Fibroblast of villous mesenchyme (primary cell): ENCODE measurements around the gene MAML2. TPM values are rescaled to one million over a fixed set of nuclear protein-coding genes. Genes with fewer than 3 reads are reported as not detected.

Experiments used
- DNase-seq: peaks from one replicate; pipeline ENCODE4 v3.0.0-alpha.2; 2010; ENCODE audit warnings: low read depth
- H3K4me3 ChIP-seq: 2 replicates; pipeline ENCODE4 v1.5.1; 2011; ENCODE audit warnings: low read depth, mild to moderate bottlenecking, low read length
- CTCF ChIP-seq: IDR thresholded peaks from 2 replicates; pipeline ENCODE4 v1.5.1; 2012; ENCODE audit warnings: low read depth, mild to moderate bottlenecking, low read length; ENCODE audit not compliant: insufficient read depth
- total RNA-seq: library from RNA; depleted of rRNA; stranded (reverse); fragments of >200 nt; gene quantifications from 2 replicates; pipeline ENCODE4 v1.2.3, GENCODE V29; 2012

Gene MAML2
- total RNA-seq, 1 donor: 30.7 TPM

GRCh38 chr11:96147186-96147585 lies 195.8 kb downstream of the MAML2 start:
- no peak overlapping the region for H3K4me3 ChIP-seq
- peak; percentile 45 for DNase-seq
- no peak for TF ChIP-seq CTCF

GRCh38 chr11:96146765-96147164 lies 196.2 kb downstream of the MAML2 start:
- H3K4me3 ChIP-seq: no peak overlapping the region
- TF ChIP-seq CTCF: no peak
- no peak for DNase-seq

GRCh38 chr11:96145163-96145585 lies 197.8 kb downstream of the MAML2 start:
- TF ChIP-seq CTCF: no peak
- DNase-seq: peak; percentile 95
- H3K4me3 ChIP-seq: no peak overlapping the region

- H3K4me3 ChIP-seq: no peak overlapping the region
- TF ChIP-seq CTCF: no peak
- DNase-seq: no peak
Observed at GRCh38 chr11:96144553-96144952, 198.4 kb downstream of the MAML2 start.

GRCh38 chr11:96143041-96143521 lies 199.9 kb downstream of the MAML2 start:
- DNase-seq: no peak
- TF ChIP-seq CTCF: no peak
- H3K4me3 ChIP-seq: no peak overlapping the region

- TF ChIP-seq CTCF: no peak
- DNase-seq: no peak
- no peak overlapping the region for H3K4me3 ChIP-seq
Observed at GRCh38 chr11:96141626-96142025, 201.4 kb downstream of the MAML2 start.

GRCh38 chr11:96139691-96140090 lies 203.3 kb downstream of the MAML2 start:
- DNase-seq: no peak
- TF ChIP-seq CTCF: no peak
- no peak overlapping the region for H3K4me3 ChIP-seq
